SU-DHL-6 (cell line): ENCODE measurements around the gene RNU6-1.
A peak's percentile ranks its signal among the peaks of the same experiment; 100 is the strongest.

Experiments used
- H2AFZ ChIP-seq: fragments of 200-600 bp; sonication (generic); 2 replicates; pipeline ENCODE4 v1.6.1; 2014; ENCODE audit warnings: low read depth, mild to moderate bottlenecking, moderate library complexity, mixed read lengths, antibody characterized with exemption, low read length; ENCODE audit not compliant: severe bottlenecking
- H3F3A ChIP-seq: fragments of 200-600 bp; shearing (Covaris generic); 2 replicates; pipeline ENCODE4 v1.6.0; 2016; ENCODE audit warnings: antibody characterized with exemption, mild to moderate bottlenecking; ENCODE audit not compliant: insufficient read depth
- H3K27ac ChIP-seq: fragments of 200-600 bp; sonication (generic); 2 replicates; pipeline ENCODE4 v1.5.1; 2016; ENCODE audit warnings: low read depth, mild to moderate bottlenecking, low read length, moderate library complexity, mixed read lengths
- H3K27me3 ChIP-seq: fragments of 200-600 bp; sonication (generic), shearing (Covaris generic); 2 replicates; pipeline ENCODE4 v1.6.0; 2014; ENCODE audit warnings: mild to moderate bottlenecking, low read length
- H3K36me3 ChIP-seq: fragments of 200-600 bp; sonication (generic); 2 replicates; pipeline ENCODE4 v1.6.1; 2014; ENCODE audit warnings: mild to moderate bottlenecking, low read length, mixed read lengths
- H3K4me2 ChIP-seq: fragments of 300-600, 200-600 bp; shearing (Covaris generic), sonication (generic); 2 replicates; pipeline ENCODE4 v1.6.0; 2014; ENCODE audit warnings: low read length, low read depth, mild to moderate bottlenecking; ENCODE audit not compliant: poor library complexity, severe bottlenecking
- H3K4me3 ChIP-seq: fragments of 200-600 bp; sonication (generic); 2 replicates; pipeline ENCODE4 v1.5.1; 2014; ENCODE audit warnings: antibody characterized with exemption, low read length, mild to moderate bottlenecking, mixed read lengths; ENCODE audit not compliant: insufficient read depth, poor library complexity, severe bottlenecking
- H3K79me2 ChIP-seq: fragments of 200-600 bp; sonication (generic); 2 replicates; pipeline ENCODE4 v1.6.1; 2014; ENCODE audit warnings: mild to moderate bottlenecking, low read length, moderate library complexity; ENCODE audit not compliant: insufficient read depth
- H3K9ac ChIP-seq: fragments of 200-600 bp; sonication (generic); 2 replicates; pipeline ENCODE4 v1.7.0; 2014; ENCODE audit warnings: mild to moderate bottlenecking, low read length
- H3K9me2 ChIP-seq: fragments of 200-600 bp; sonication (generic); replicated peaks from 2 replicates; pipeline ENCODE4 v1.6.1; 2014; ENCODE audit warnings: low read length; ENCODE audit not compliant: insufficient read depth
- H3K9me3 ChIP-seq: fragments of 200-600 bp; sonication (generic); 2 replicates; pipeline ENCODE4 v1.6.1; 2014; ENCODE audit warnings: low read length, mixed read lengths; ENCODE audit not compliant: insufficient read depth
- H4K20me1 ChIP-seq: fragments of 200-600 bp; sonication (generic); 2 replicates; pipeline ENCODE4 v1.6.1; 2014; ENCODE audit warnings: low read depth, mild to moderate bottlenecking, antibody characterized with exemption, low read length, moderate library complexity, mixed read lengths
- CTCF ChIP-seq: fragments of 200-600 bp; sonication (generic); IDR thresholded peaks from one replicate; pipeline ENCODE4 v1.5.1; 2017; ENCODE audit warnings: antibody characterized with exemption, mild to moderate bottlenecking, low read length, moderate library complexity; ENCODE audit not compliant: insufficient read depth, poor library complexity, severe bottlenecking
- EZH2phosphoT487 ChIP-seq: fragments of 200-600 bp; sonication (generic), shearing (Covaris generic); conservative IDR thresholded peaks from 2 replicates; pipeline ENCODE4 v1.6.1; 2018; ENCODE audit warnings: mild to moderate bottlenecking, antibody characterized with exemption, low read length, moderate library complexity, mixed read lengths

The RNU6-1 gene

GRCh38 chr15:67839929-67840748, at the start of gene RNU6-1:
RNU6-1 (minus strand) TSS chr15:67840045.
- H3K27ac ChIP-seq = peak within 1 kb of the TSS; percentile 71
- H2AFZ ChIP-seq = peak within 1 kb of the TSS; percentile 95
- H3K27me3 ChIP-seq = no peaks in the 10 kb centered on the region
- peak within 1 kb of the TSS; percentile 76 for H3K4me3 ChIP-seq
- H3K9me2 ChIP-seq = no peaks in the 10 kb centered on the region
- no peaks in the 10 kb centered on the region for H3F3A ChIP-seq
- peak within 1 kb of the TSS; percentile 66 for H3K4me2 ChIP-seq
- H3K9me3 ChIP-seq = no peaks in the 10 kb centered on the region
- H3K79me2 ChIP-seq = no peaks in the 10 kb centered on the region
- H3K36me3 ChIP-seq = no peaks in the 10 kb centered on the region
- H4K20me1 ChIP-seq = no peaks in the 10 kb centered on the region
- TF ChIP-seq CTCF = no peak
- peak within 1 kb of the TSS; percentile 86 for H3K9ac ChIP-seq

- H3K27me3 ChIP-seq = no peaks in the 10 kb centered on the region
- no peak overlapping the region for H3K4me2 ChIP-seq
- H2AFZ ChIP-seq = no peak overlapping the region
- H4K20me1 ChIP-seq = no peaks in the 10 kb centered on the region
- H3K9me2 ChIP-seq = no peaks in the 10 kb centered on the region
- no peak overlapping the region for H3K4me3 ChIP-seq
- no peaks in the 10 kb centered on the region for H3K79me2 ChIP-seq
- no peak for TF ChIP-seq CTCF
- TF ChIP-seq EZH2phosphoT487 = no peak
- H3K9ac ChIP-seq = no peak overlapping the region
- no peaks in the 10 kb centered on the region for H3K9me3 ChIP-seq
- no peaks in the 10 kb centered on the region for H3F3A ChIP-seq
- H3K36me3 ChIP-seq = no peaks in the 10 kb centered on the region
- H3K27ac ChIP-seq = no peak overlapping the region
These were observed 47.9 kb upstream of the RNU6-1 start for GRCh38 chr15:67887776-67888175.

DNA sequence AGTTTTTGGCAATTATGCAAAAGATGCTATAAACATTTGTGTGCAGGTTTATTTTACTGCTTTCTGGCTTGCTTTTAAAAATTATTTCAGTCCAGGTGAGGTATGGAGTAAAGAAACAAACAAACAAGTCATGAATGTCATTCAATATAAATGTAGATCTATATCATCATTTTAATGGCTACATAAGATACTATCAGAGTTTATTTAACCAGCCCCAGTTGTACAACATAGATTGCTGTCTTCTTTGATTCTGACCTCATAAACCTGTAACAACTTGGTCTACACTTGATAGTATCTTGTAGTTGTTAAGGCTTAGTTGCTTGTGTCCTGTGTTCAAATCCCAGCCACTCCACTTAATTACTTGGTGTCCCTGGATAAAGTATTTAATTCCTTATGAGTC, 46.0 kb upstream of the RNU6-1 start:
- Histone ChIP-seq H3K27me3 (no peaks in the 10 kb centered on the region), H3K9ac (no peak overlapping the region), H3K9me2 (no peaks in the 10 kb centered on the region), H2AFZ (no peak overlapping the region), H3K4me3 (no peak overlapping the region), H3K79me2 (no peaks in the 10 kb centered on the region), H3K27ac (no peak overlapping the region), H3F3A (no peaks in the 10 kb centered on the region), H3K4me2 (no peak overlapping the region), H3K9me3 (no peaks in the 10 kb centered on the region), H4K20me1 (no peaks in the 10 kb centered on the region), H3K36me3 (no peaks in the 10 kb centered on the region)
- TF ChIP-seq EZH2phosphoT487 = no peak
- TF ChIP-seq CTCF = no peak
